Progenitor cell of endocrine pancreas (in vitro differentiated cells): ENCODE results near the gene FOXD3. TPM values are rescaled to one million over a fixed set of nuclear protein-coding genes. Genes with fewer than 3 reads are reported as not detected.

ENCODE experiments used
- DNase-seq: peaks from one replicate; pipeline ENCODE4 v3.0.0; 2021; ENCODE audit warnings: low spot score; ENCODE audit not compliant: unreplicated experiment
- H3K27ac Mint-ChIP-seq: 2 replicates; pipeline ENCODE4 v1.8.0; 2021; ENCODE audit warnings: mild to moderate bottlenecking, moderate library complexity, mixed read lengths
- H3K27me3 Mint-ChIP-seq: 2 replicates; pipeline ENCODE4 v1.8.0; 2021; ENCODE audit warnings: mixed read lengths
- H3K36me3 Mint-ChIP-seq: 2 replicates; pipeline ENCODE4 v1.8.0; 2022; ENCODE audit warnings: mixed read lengths; ENCODE audit not compliant: insufficient read depth
- H3K4me1 Mint-ChIP-seq: 2 replicates; pipeline ENCODE4 v1.8.0; 2021; ENCODE audit warnings: low read depth, mixed read lengths
- H3K4me3 Mint-ChIP-seq: 2 replicates; pipeline ENCODE4 v1.8.0; 2021; ENCODE audit warnings: low read depth, mild to moderate bottlenecking, moderate library complexity, mixed read lengths
- H3K9me3 Mint-ChIP-seq: 2 replicates; pipeline ENCODE4 v1.8.0; 2021; ENCODE audit warnings: low read depth, mixed read lengths
- total RNA-seq: library from RNA; stranded (reverse); gene quantifications from 2 replicates; pipeline ENCODE4 v1.2.1, GENCODE V29; 2021
- TF ChIP-seq, protein P1 (sequence below): fragments of 200-600 bp; sonication (generic); IDR thresholded peaks from one replicate; pipeline ENCODE4 v1.5.0; 2021; ENCODE audit warnings: antibody characterized with exemption, mild to moderate bottlenecking; ENCODE audit not compliant: unreplicated experiment

FOXD3 gene
- total RNA-seq, 1 donor from 2014 or later: not detected

DNA sequence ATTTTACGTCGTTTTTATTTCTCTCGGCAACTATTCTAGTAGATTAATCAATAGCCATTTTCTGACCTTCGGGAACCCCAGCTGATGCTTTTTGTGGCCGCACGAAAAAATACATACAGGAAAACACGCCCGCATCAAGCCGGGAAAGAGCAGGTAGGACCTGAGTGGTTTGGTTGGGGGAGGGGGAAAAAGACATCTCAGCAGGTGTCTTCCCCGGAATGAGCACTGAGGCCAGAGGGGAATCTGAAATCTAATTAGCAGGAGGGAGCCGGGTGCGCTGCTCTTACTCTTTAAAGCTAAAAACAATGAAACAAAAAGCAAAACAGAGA, 618 bp upstream of the FOXD3 start:
- DNase-seq: no peak
- Mint-ChIP-seq H3K4me3 (peak overlapping the region; percentile 66), H3K9me3 (no peaks in the 10 kb centered on the region), H3K36me3 (no peaks in the 10 kb centered on the region), H3K27me3 (peaks cover 76% of the 10 kb centered on the region), H3K4me1 (peaks cover 11% of the 10 kb centered on the region), H3K27ac (peak overlapping the region; percentile 60)
- TF ChIP-seq, protein P1, sequence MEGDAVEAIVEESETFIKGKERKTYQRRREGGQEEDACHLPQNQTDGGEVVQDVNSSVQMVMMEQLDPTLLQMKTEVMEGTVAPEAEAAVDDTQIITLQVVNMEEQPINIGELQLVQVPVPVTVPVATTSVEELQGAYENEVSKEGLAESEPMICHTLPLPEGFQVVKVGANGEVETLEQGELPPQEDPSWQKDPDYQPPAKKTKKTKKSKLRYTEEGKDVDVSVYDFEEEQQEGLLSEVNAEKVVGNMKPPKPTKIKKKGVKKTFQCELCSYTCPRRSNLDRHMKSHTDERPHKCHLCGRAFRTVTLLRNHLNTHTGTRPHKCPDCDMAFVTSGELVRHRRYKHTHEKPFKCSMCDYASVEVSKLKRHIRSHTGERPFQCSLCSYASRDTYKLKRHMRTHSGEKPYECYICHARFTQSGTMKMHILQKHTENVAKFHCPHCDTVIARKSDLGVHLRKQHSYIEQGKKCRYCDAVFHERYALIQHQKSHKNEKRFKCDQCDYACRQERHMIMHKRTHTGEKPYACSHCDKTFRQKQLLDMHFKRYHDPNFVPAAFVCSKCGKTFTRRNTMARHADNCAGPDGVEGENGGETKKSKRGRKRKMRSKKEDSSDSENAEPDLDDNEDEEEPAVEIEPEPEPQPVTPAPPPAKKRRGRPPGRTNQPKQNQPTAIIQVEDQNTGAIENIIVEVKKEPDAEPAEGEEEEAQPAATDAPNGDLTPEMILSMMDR: no peak

DNA sequence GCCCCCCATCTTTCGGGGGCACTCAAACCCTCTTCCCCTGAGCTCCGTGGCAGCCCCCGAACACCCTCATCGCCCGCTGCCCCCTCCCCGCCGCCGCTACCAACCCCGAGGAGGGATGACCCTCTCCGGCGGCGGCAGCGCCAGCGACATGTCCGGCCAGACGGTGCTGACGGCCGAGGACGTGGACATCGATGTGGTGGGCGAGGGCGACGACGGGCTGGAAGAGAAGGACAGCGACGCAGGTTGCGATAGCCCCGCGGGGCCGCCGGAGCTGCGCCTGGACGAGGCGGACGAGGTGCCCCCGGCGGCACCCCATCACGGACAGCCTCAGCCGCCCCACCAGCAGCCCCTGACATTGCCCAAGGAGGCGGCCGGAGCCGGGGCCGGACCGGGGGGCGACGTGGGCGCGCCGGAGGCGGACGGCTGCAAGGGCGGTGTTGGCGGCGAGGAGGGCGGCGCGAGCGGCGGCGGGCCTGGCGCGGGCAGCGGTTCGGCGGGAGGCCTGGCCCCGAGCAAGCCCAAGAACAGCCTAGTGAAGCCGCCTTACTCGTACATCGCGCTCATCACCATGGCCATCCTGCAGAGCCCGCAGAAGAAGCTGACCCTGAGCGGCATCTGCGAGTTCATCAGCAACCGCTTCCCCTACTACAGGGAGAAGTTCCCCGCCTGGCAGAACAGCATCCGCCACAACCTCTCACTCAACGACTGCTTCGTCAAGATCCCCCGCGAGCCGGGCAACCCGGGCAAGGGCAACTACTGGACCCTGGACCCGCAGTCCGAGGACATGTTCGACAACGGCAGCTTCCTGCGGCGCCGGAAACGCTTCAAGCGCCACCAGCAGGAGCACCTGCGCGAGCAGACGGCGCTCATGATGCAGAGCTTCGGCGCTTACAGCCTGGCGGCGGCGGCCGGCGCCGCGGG, 837 bp downstream of the FOXD3 start:
- TF ChIP-seq, protein P1: peak; percentile 21
- peaks cover 82% of the 10 kb centered on the region for H3K27me3 Mint-ChIP-seq
- peak overlapping the region; percentile 64 for H3K4me3 Mint-ChIP-seq
- H3K9me3 Mint-ChIP-seq: no peaks in the 10 kb centered on the region
- peak; percentile 39 for DNase-seq
- H3K36me3 Mint-ChIP-seq: no peaks in the 10 kb centered on the region
- H3K27ac Mint-ChIP-seq: peak overlapping the region; percentile 20
- peaks cover 9% of the 10 kb centered on the region for H3K4me1 Mint-ChIP-seq

DNA sequence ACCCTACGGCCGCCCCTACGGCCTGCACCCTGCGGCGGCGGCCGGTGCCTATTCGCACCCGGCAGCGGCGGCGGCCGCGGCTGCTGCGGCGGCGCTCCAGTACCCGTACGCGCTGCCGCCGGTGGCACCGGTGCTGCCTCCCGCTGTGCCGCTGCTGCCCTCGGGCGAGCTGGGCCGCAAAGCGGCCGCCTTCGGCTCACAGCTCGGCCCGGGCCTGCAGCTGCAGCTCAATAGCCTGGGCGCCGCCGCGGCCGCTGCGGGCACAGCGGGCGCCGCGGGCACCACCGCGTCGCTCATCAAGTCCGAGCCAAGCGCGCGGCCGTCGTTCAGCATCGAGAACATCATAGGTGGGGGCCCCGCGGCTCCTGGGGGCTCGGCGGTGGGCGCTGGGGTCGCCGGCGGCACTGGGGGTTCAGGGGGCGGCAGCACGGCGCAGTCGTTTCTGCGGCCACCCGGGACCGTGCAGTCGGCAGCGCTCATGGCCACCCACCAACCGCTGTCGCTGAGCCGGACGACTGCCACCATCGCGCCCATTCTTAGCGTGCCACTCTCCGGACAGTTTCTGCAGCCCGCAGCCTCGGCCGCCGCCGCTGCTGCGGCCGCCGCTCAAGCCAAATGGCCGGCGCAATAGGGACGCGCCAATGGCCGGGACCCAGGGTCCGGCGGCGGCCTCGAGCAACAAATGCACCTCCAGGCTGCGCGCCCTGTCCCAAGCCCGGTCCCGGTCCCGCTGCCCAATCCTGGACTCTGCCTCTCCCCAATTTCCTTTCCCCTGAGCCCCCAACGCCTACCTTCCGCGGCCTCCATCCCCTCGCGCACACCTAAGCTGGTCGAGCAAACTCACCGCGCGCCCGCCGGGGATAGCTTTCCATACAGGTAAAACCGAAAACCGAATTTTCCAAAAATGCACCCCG, 1.8 kb downstream of the FOXD3 start:
- Mint-ChIP-seq H3K4me3 (peak overlapping the region; percentile 64), H3K27me3 (peaks cover 82% of the 10 kb centered on the region)

DNA sequence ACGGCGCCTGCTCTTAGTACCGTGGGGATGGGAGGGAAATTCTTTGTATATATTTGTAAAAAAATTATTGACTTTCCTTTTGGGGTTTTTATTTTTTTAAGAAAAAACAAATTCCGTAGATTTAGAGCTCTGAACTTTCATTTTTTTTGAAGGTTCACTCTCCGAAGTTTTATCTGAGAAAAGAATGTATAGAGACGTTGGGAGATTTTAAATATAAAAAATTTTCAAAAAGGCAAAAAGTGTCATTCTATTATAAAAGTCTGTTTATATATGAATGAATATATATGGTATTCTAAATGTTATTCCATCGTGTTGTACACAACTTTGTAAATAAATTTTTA, 2.4 kb downstream of the FOXD3 start:
- peak overlapping the region; percentile 75 for H3K27ac Mint-ChIP-seq
- H3K9me3 Mint-ChIP-seq: no peaks in the 10 kb centered on the region
- no peak for DNase-seq
- no peaks in the 10 kb centered on the region for H3K36me3 Mint-ChIP-seq
- H3K27me3 Mint-ChIP-seq: peaks cover 82% of the 10 kb centered on the region
- peaks cover 9% of the 10 kb centered on the region for H3K4me1 Mint-ChIP-seq
- TF ChIP-seq, protein P1: no peak
- peak overlapping the region; percentile 64 for H3K4me3 Mint-ChIP-seq

More for the DNA sequence above, 1.8 kb downstream of the FOXD3 start:
- H3K36me3 Mint-ChIP-seq: no peaks in the 10 kb centered on the region
- H3K27ac Mint-ChIP-seq: peak overlapping the region; percentile 75
- no peak for DNase-seq
- H3K9me3 Mint-ChIP-seq: no peaks in the 10 kb centered on the region
- H3K4me1 Mint-ChIP-seq: peaks cover 9% of the 10 kb centered on the region
- TF ChIP-seq, protein P1: peak; percentile 5

DNA sequence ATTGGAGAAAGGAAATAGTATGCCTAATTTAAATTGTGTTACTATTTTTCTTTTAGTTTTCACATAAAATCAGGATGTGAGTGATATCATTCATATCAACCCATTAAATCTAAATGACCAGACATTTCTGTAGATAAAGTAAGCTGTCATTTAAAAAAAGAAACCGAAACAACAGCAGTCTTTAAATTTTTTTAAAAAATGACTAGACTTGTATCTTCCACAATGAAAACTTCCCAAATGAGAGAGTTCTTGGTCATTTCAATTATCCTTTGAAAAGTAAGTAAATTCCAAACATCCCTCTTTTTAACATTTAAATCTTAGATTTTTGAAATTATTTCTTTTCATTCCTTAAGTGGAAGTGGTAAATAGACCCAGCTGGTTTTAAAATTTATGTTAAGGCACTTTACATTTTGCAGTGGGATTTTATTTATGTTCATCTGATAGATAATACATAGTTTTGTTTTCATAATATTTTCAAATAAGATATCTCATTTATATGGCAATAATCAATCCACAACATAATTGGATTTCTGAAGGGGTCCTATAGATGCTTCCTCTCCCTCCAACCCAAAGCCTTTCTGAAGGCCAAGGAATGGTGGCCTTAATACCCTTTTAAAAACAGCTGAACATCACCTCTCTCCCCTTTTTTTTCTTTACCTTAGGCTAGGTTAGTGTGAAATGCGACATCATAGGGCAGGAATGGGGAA, 3.1 kb downstream of the FOXD3 start:
- Mint-ChIP-seq H3K27me3 (peaks cover 78% of the 10 kb centered on the region), H3K9me3 (no peaks in the 10 kb centered on the region), H3K4me1 (peaks cover 9% of the 10 kb centered on the region), H3K36me3 (no peaks in the 10 kb centered on the region), H3K4me3 (no peak overlapping the region), H3K27ac (no peak overlapping the region)
- TF ChIP-seq, protein P1: no peak
- no peak for DNase-seq
